ENCODE data around the gene NDOR1.

DNA sequence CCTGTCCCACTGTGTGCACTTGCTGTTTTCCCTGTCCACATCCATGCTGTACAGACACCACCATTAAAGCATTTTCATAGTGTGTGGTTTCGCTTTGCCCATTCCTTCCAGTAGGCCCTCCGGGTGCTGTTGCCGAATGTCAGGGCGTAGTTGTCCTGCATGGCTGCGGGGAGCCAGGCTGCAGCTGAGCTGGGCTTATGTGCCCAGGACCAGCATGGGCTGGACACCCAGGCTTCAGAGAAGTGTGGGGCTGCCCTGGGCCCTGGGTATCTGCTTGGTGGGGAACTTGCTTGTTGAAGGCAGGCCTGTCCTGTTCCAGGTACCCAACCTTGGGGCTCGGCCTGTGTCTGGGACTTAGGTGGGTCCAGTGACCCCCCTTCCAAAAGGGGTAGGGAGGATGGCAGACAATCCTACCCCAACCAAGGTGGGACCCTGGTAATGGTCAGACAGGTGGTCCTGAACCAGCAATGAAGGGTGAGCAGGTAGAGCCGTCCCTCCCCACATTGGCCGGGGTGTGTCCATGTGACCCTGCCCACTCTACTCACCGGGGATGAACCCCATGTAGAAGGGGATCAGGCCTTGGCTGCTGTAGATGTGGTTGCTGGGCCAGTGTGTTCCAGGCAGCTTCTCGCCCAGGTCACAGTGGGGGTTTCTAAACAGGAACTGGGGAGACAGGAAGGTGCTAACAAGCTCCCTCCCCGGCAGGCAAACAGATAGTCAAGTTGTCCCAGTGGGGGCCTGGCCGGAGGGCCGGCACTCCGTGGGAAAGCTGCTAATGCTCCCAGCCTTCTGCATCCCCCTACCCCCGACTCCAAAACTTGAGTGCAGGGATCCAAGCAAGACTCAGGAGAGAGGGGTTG, 38.4 kb downstream of the NDOR1 start:
- TF ChIP-seq, protein P1, sequence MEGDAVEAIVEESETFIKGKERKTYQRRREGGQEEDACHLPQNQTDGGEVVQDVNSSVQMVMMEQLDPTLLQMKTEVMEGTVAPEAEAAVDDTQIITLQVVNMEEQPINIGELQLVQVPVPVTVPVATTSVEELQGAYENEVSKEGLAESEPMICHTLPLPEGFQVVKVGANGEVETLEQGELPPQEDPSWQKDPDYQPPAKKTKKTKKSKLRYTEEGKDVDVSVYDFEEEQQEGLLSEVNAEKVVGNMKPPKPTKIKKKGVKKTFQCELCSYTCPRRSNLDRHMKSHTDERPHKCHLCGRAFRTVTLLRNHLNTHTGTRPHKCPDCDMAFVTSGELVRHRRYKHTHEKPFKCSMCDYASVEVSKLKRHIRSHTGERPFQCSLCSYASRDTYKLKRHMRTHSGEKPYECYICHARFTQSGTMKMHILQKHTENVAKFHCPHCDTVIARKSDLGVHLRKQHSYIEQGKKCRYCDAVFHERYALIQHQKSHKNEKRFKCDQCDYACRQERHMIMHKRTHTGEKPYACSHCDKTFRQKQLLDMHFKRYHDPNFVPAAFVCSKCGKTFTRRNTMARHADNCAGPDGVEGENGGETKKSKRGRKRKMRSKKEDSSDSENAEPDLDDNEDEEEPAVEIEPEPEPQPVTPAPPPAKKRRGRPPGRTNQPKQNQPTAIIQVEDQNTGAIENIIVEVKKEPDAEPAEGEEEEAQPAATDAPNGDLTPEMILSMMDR (conservative IDR thresholded peaks at IDR 0.05; ENCODE audit: low read length): no peak
- no peak for TF ChIP-seq EZH2phosphoT487 (IDR thresholded peaks at IDR 0.05; ENCODE audit: borderline replicate concordance)

Data from Loucy (cell line).